H1 (cell line): ENCODE data around the gene ITPKA. TPM values are rescaled to one million over a fixed set of nuclear protein-coding genes. Genes with fewer than 3 reads are reported as not detected.

Experiments used
- CTCF ChIA-PET: fragments of 300-600 bp; sonication (Branson Sonifier 250); formaldehyde crosslinking; loops from one replicate; lab custom pipeline; 2021; ENCODE audit not compliant: partially characterized antibody; lab: Charles Lee
- POLR2A ChIA-PET: fragments of 300-600 bp; sonication (Branson Sonifier 250); formaldehyde crosslinking; loops from one replicate; lab custom pipeline; 2021; ENCODE audit warnings: inconsistent platforms; ENCODE audit not compliant: partially characterized antibody; lab: Charles Lee
- DNase-seq, 2 experiments: peaks; one replicate each; pipeline versions ENCODE4 v3.0.0 to v3.0.0-alpha.2; 2010 to 2022; ENCODE audit warnings: low spot score in 2 of 2, low read depth in 1 of 2, mixed read lengths in 1 of 2
- FAIRE-seq: peaks from 2 replicates; lab custom pipeline; 2011; peaks lifted over from hg19 to GRCh38; lab: Jason Lieb, UNC
- H2AFZ ChIP-seq: 2 replicates; pipeline ENCODE4 v1.8.1; 2012; ENCODE audit warnings: low read length, inconsistent platforms
- H2AK5ac ChIP-seq: 2 replicates; pipeline ENCODE4 v1.6.1; 2013; ENCODE audit warnings: low read depth, low read length
- H2BK120ac ChIP-seq: replicated peaks from 2 replicates; pipeline ENCODE3; 2013; ENCODE audit warnings: low read depth, low read length, inconsistent platforms
- H2BK12ac ChIP-seq: 2 replicates; pipeline ENCODE4 v1.6.1; 2013; ENCODE audit warnings: low read depth, low read length
- H2BK15ac ChIP-seq: 2 replicates; pipeline ENCODE4 v1.6.1; 2013; ENCODE audit warnings: low read length
- H2BK20ac ChIP-seq: 2 replicates; pipeline ENCODE4 v1.6.1; 2013; ENCODE audit warnings: low read length
- H2BK5ac ChIP-seq: 2 replicates; pipeline ENCODE4 v1.6.1; 2013; ENCODE audit warnings: low read depth, low read length
- H3K14ac ChIP-seq: 2 replicates; pipeline ENCODE4 v1.6.1; 2013; ENCODE audit warnings: inconsistent platforms; ENCODE audit not compliant: insufficient read length
- H3K18ac ChIP-seq: 2 replicates; pipeline ENCODE4 v1.6.1; 2013; ENCODE audit warnings: low read length; ENCODE audit errors: extremely low read depth
- H3K23ac ChIP-seq: 2 replicates; pipeline ENCODE4 v1.6.1; 2013; ENCODE audit warnings: inconsistent platforms; ENCODE audit not compliant: insufficient read length
- H3K23me2 ChIP-seq: 2 replicates; pipeline ENCODE4 v1.6.1; 2013; ENCODE audit warnings: low read depth, low read length
- H3K27ac ChIP-seq: 2 replicates; pipeline ENCODE4 v1.6.1; 2011; ENCODE audit warnings: low read depth, low read length, inconsistent platforms
- H3K27me3 ChIP-seq, 4 experiments: replicated peaks in 1 of 4; 1 replicate in 1 of 4; 2 replicates in 3 of 4; pipeline versions ENCODE4 v1.6.1 to v1.8.1; 2011 to 2013; ENCODE audit warnings: low read length in 3 of 4, mild to moderate bottlenecking in 3 of 4, inconsistent platforms in 2 of 4, mixed read lengths in 2 of 4, moderate library complexity in 1 of 4; ENCODE audit not compliant: control insufficient read depth in 3 of 4, insufficient read depth in 3 of 4; ENCODE audit errors: extremely low read depth in 1 of 4
- H3K36me3 ChIP-seq, 4 experiments: 2 replicates each; pipeline versions ENCODE4 v1.6.1 to v1.8.1; 2011 to 2013; ENCODE audit warnings: mild to moderate bottlenecking in 4 of 4, low read length in 3 of 4, moderate library complexity in 2 of 4, control low read depth in 1 of 4, inconsistent platforms in 1 of 4; ENCODE audit not compliant: insufficient read depth in 4 of 4, control insufficient read depth in 2 of 4
- H3K4ac ChIP-seq: replicated peaks from 2 replicates; pipeline ENCODE3; 2013; ENCODE audit warnings: low read length, low read depth, mixed read lengths, inconsistent platforms; ENCODE audit not compliant: insufficient read length
- H3K4me1 ChIP-seq, 4 experiments: replicated peaks in 1 of 4; 1 replicate in 1 of 4; 2 replicates in 3 of 4; pipeline versions ENCODE4 v1.6.1 to v1.8.1; 2011 to 2013; ENCODE audit warnings: low read length in 3 of 4, inconsistent platforms in 2 of 4, mixed read lengths in 1 of 4; ENCODE audit not compliant: insufficient read depth in 4 of 4, control insufficient read depth in 3 of 4
- H3K4me2 ChIP-seq, 2 experiments: 2 replicates each; pipeline versions ENCODE4 v1.6.1 to v1.8.1; 2011 to 2013; ENCODE audit warnings: low read depth in 2 of 2, low read length in 2 of 2, control low read depth in 1 of 2, inconsistent platforms in 1 of 2, mild to moderate bottlenecking in 1 of 2; ENCODE audit not compliant: insufficient read depth in 1 of 2
- H3K4me3 ChIP-seq, 4 experiments: fragments of 200-600, 300-600 bp in 1 of 4; sonication (generic), shearing (Covaris generic), sonication (Bioruptor Twin) in 1 of 4; 2 replicates each; pipeline versions ENCODE4 v1.5.1 to v1.8.1; 2011 to 2016; ENCODE audit warnings: low read length in 4 of 4, low read depth in 3 of 4, control low read depth in 2 of 4, inconsistent platforms in 2 of 4, mild to moderate bottlenecking in 2 of 4, mixed read lengths in 1 of 4, moderate library complexity in 1 of 4; ENCODE audit not compliant: insufficient read depth in 2 of 4; ENCODE audit errors: extremely low read depth in 1 of 4
- H3K56ac ChIP-seq: replicated peaks from 2 replicates; pipeline ENCODE3; 2013; ENCODE audit warnings: low read depth, mild to moderate bottlenecking, mixed read lengths, low read length, inconsistent platforms; ENCODE audit not compliant: insufficient read length
- H3K79me1 ChIP-seq: 2 replicates; pipeline ENCODE4 v1.6.1; 2013; ENCODE audit warnings: low read depth, low read length, control low read depth
- H3K79me2 ChIP-seq, 2 experiments: 2 replicates each; pipeline versions ENCODE4 v1.6.1 to v1.8.1; 2012 to 2013; ENCODE audit warnings: low read length in 2 of 2, mild to moderate bottlenecking in 2 of 2, inconsistent platforms in 1 of 2; ENCODE audit not compliant: insufficient read depth in 2 of 2, control insufficient read depth in 1 of 2
- H3K9ac ChIP-seq, 4 experiments: replicated peaks in 1 of 4; 1 replicate in 1 of 4; 2 replicates in 3 of 4; pipeline versions ENCODE4 v1.6.1 to v1.8.1; 2011 to 2013; ENCODE audit warnings: low read depth in 3 of 4, low read length in 3 of 4, control low read depth in 2 of 4, mild to moderate bottlenecking in 2 of 4, moderate library complexity in 2 of 4, inconsistent platforms in 1 of 4; ENCODE audit errors: extremely low read depth in 1 of 4
- H3K9me3 ChIP-seq, 2 experiments: 2 replicates each; pipeline versions ENCODE4 v1.6.1 to v1.8.1; 2012 to 2013; ENCODE audit warnings: mild to moderate bottlenecking in 2 of 2, moderate library complexity in 2 of 2, control low read depth in 1 of 2, inconsistent platforms in 1 of 2, low read depth in 1 of 2, low read length in 1 of 2, mixed read lengths in 1 of 2; ENCODE audit not compliant: insufficient read depth in 2 of 2
- H4K20me1 ChIP-seq, 2 experiments: replicated peaks in 1 of 2; 2 replicates each; pipeline versions ENCODE3 to v1.8.1; 2011 to 2013; ENCODE audit warnings: inconsistent platforms in 2 of 2, low read length in 2 of 2, mild to moderate bottlenecking in 1 of 2; ENCODE audit not compliant: insufficient read depth in 2 of 2, control insufficient read depth in 1 of 2
- H4K5ac ChIP-seq: 2 replicates; pipeline ENCODE4 v1.6.1; 2013; ENCODE audit warnings: low read length, low read depth, mixed read lengths, inconsistent platforms; ENCODE audit not compliant: insufficient read length
- H4K8ac ChIP-seq: 2 replicates; pipeline ENCODE4 v1.8.0; 2013; ENCODE audit warnings: mild to moderate bottlenecking, moderate library complexity, low read length, inconsistent platforms; ENCODE audit not compliant: insufficient read depth; ENCODE audit errors: extremely low read depth
- H4K91ac ChIP-seq: replicated peaks from 2 replicates; pipeline ENCODE3; 2013; ENCODE audit warnings: low read length, mixed read lengths, inconsistent platforms; ENCODE audit not compliant: insufficient read length
- ATF2 ChIP-seq: IDR thresholded peaks from 2 replicates; pipeline ENCODE4 v1.6.1; 2012; ENCODE audit warnings: low read length, inconsistent platforms
- CBX5 ChIP-seq: fragments of 300-800, 300-1000 bp; sonication (generic); IDR thresholded peaks from 2 replicates; pipeline ENCODE4 v1.7.1; 2016; ENCODE audit warnings: antibody characterized with exemption, low read length, low read depth
- CEBPB ChIP-seq: IDR thresholded peaks from 2 replicates; pipeline ENCODE4 v1.6.1; 2012; ENCODE audit warnings: low read depth, low read length
- CHD2 ChIP-seq: IDR thresholded peaks from 2 replicates; pipeline ENCODE4 v1.6.1; 2012; ENCODE audit warnings: low read length, improper control_type of control experiment
- E2F6 ChIP-seq: IDR thresholded peaks from 2 replicates; pipeline ENCODE4 v1.6.1; 2012; ENCODE audit warnings: inconsistent platforms
- EZH2 ChIP-seq: fragments of 200-600 bp; sonication (generic); IDR thresholded peaks from 2 replicates; pipeline ENCODE4 v1.7.1; 2012; ENCODE audit warnings: low read depth, mild to moderate bottlenecking, moderate library complexity, low read length, inconsistent platforms; ENCODE audit not compliant: severe bottlenecking
- HDAC6 ChIP-seq: IDR thresholded peaks from one replicate; pipeline ENCODE4 v1.7.1; 2012; ENCODE audit warnings: low read depth, mild to moderate bottlenecking, inconsistent platforms, low read length, moderate library complexity
- JUND ChIP-seq: IDR thresholded peaks from 2 replicates; pipeline ENCODE4 v1.6.1; 2011; ENCODE audit warnings: mild to moderate bottlenecking, improper control_type of control experiment, low read length
- POLR2A ChIP-seq, 2 experiments: IDR thresholded peaks; 1 replicate in 1 of 2; 2 replicates in 1 of 2; pipeline ENCODE4 v1.6.1; 2011; ENCODE audit warnings: low read depth in 2 of 2, low read length in 2 of 2, mild to moderate bottlenecking in 2 of 2; ENCODE audit errors: control extremely low read depth in 1 of 2
- TCF12 ChIP-seq: IDR thresholded peaks from 2 replicates; pipeline ENCODE4 v1.6.1; 2011; ENCODE audit warnings: low read depth, mild to moderate bottlenecking, low read length
- WGBS, 2 experiments: shearing (Covaris generic) in 1 of 2; methylation state at CpG; one replicate each; pipeline versions ENCODE4 v1.1.6 to v1.1.7; 2013 to 2015; ENCODE audit warnings: low lambda C conversion rate in 2 of 2, mixed read lengths in 2 of 2, inconsistent platforms in 1 of 2, low coverage in 1 of 2, missing lambda C conversion rate in 1 of 2; ENCODE audit not compliant: insufficient replicate concordance in 2 of 2, insufficient coverage in 1 of 2, insufficient read length in 1 of 2; ENCODE audit errors: extremely low coverage in 1 of 2, missing lambda C conversion rate in 1 of 2; 5-methylcytosine and 5-hydroxymethylcytosine counted together
- polyA plus RNA-seq, 7 experiments: library from polyadenylated mRNA; depleted of rRNA in 3 of 7; stranded (reverse) in 5 of 7; unstranded in 2 of 7; fragments of >200 nt in 5 of 7; fragments of 200-250 nt in 2 of 7; gene quantifications; 1 replicate in 5 of 7; 2 replicates in 1 of 7; 4 replicates in 1 of 7; pipeline versions ENCODE4 v1.2.1 to v1.2.3, GENCODE V29; 2011 to 2013; ENCODE audit warnings: missing spikeins in 2 of 7, mixed read lengths in 2 of 7
- total RNA-seq: library from RNA; stranded (reverse); fragmentation: NEBNext Ultra II Directional; extraction: Animal tissue kit (Norgen Biotek cat#: 25700); gene quantifications from 2 replicates; pipeline ENCODE4 v1.2.1, GENCODE V29; 2021

The ITPKA gene
- total and polyA plus RNA-seq, 2 of the 8 experiments (the other 6 are each of a cell fraction or from before 2014, with no cell fraction given) = 0.39 to 0.99 TPM

- no peak overlapping the region for H4K5ac ChIP-seq
- POLR2A ChIA-PET = interaction anchor here (1.3 to 1.8 kb wide), 2 partner anchors 9 to 24 kb away, joined by 4 to 6 read pairs; no protein-coding TSS in a partner anchor
- 95% methylated on average over 2 of the region's 2 CpGs; no CpG with 5 or more reads in 1 of the 2 experiments for WGBS, 2 experiments
- H3K4me3 ChIP-seq = no peak overlapping the region
- no peak overlapping the region for H3K56ac ChIP-seq
- no peak overlapping the region for H3K14ac ChIP-seq
- H3K4ac ChIP-seq = no peak overlapping the region
- H3K9ac ChIP-seq = no peak overlapping the region
- no peaks in the 10 kb centered on the region; a peak in 1 of 7 replicates for H3K4me1 ChIP-seq
- CTCF ChIA-PET = interaction anchor here (1.6 to 2.6 kb wide), 3 partner anchors 10 to 24 kb away, joined by 5 to 15 read pairs (median 7); partner anchors contain the start of gene ITPKA
- no peak for FAIRE-seq
- no peaks in the 10 kb centered on the region for H3K79me1 ChIP-seq
- no peak overlapping the region for H3K4me2 ChIP-seq
- no peak for TF ChIP-seq CBX5
- no peak for TF ChIP-seq POLR2A (IDR thresholded peaks at IDR 0.05; ENCODE audit: control extremely low read depth in 1 of 2, low read depth in 2 of 2, low read length in 2 of 2)
- TF ChIP-seq CEBPB = no peak
- TF ChIP-seq ATF2 = no peak
- TF ChIP-seq E2F6 = no peak
- no peak for TF ChIP-seq CHD2
- TF ChIP-seq HDAC6 = no peak
- no peak for TF ChIP-seq JUND
- TF ChIP-seq TCF12 = no peak
- no peak for TF ChIP-seq EZH2
- H3K36me3 ChIP-seq = peaks cover 15 to 37% (median 23%) of the 10 kb centered on the region in 4 experiments
- no peak overlapping the region for H2AK5ac ChIP-seq
- H4K8ac ChIP-seq = no peak overlapping the region
- H3K23me2 ChIP-seq = peaks cover 4% of the 10 kb centered on the region; the same call in 1 of the 2 replicates
- no peaks in the 10 kb centered on the region for H3K9me3 ChIP-seq
- no peak overlapping the region for H2BK120ac ChIP-seq
- no peaks in the 10 kb centered on the region for H3K79me2 ChIP-seq
- no peak overlapping the region for H2BK12ac ChIP-seq
- H2BK15ac ChIP-seq = no peak overlapping the region
- H3K23ac ChIP-seq = no peak overlapping the region
- H2BK20ac ChIP-seq = no peak overlapping the region
- H3K18ac ChIP-seq = no peak overlapping the region
- DNase-seq = no peak
- no peak overlapping the region for H3K27ac ChIP-seq
- H4K20me1 ChIP-seq = peaks cover 0 to 3% of the 10 kb centered on the region in 2 experiments
- H2BK5ac ChIP-seq = no peak overlapping the region
- no peaks in the 10 kb centered on the region; a peak in 2 of 7 replicates for H3K27me3 ChIP-seq
- no peak overlapping the region for H2AFZ ChIP-seq
- H4K91ac ChIP-seq = no peak overlapping the region
Observed at GRCh38 chr15:41483519-41483918, 10.2 kb upstream of the ITPKA start.
